GM18498 (cell line): Measurements from ENCODE around the gene FAM156A.
"Not testable (repeated sequence)": the region's sequence is repeated elsewhere in the genome, so short reads cannot be mapped to it uniquely, and the experiment has no call there.

Experiments
- ATAC-seq: cut with Tn5 transposase; IDR thresholded peaks from one replicate; pipeline ENCODE4 v1.9.1; 2021; ENCODE audit warnings: mild to moderate bottlenecking, moderate library complexity; ENCODE audit not compliant: unreplicated experiment

Gene FAM156A

DNA sequence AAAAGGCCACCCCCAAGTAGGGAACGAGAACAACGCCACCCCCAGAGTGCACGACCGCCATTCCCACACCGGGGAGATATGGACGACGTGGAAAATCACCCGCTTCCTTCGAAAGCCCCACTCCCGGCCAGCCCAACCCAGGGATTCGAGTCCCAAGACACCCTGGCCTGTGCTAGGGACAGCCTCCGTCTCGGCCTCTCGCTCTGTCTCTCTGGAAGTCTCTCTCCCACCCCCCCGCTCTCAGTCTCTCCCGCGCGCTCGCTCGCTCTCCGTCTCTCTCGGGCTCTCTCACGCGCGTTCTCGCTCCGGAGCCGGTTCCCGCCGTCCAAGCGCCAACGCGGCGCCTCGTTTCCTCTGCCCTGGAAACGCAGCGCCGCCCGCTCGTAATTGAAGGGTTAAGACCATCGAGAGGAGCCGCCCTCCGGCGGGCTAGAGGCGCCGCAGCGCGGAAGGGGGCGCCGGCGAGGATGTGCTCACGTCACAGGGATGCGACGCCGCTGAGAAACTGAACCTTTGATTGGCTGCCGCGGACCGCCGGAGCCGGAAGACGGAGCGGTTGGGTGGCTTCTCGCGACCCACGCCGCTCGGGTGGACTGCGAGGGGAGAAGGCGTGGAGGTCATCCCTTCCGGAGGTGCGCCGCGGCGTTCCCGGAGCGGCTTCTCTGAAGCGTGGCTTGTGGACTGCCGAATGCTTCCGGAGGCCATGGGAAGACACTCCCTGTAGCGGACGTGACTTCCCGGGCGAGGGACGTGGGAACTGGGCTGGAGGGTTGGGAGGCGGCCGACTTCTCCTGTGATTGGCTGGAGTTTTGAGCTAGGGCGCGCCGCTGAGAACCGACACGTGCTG, at the start of gene FAM156A:
TSS of gene FAM156A (minus strand) at position 406 of the 847 bp plus-strand sequence. CDS start 9,930 bp downstream, outside the sequence.
- peak; percentile 88 for ATAC-seq

DNA sequence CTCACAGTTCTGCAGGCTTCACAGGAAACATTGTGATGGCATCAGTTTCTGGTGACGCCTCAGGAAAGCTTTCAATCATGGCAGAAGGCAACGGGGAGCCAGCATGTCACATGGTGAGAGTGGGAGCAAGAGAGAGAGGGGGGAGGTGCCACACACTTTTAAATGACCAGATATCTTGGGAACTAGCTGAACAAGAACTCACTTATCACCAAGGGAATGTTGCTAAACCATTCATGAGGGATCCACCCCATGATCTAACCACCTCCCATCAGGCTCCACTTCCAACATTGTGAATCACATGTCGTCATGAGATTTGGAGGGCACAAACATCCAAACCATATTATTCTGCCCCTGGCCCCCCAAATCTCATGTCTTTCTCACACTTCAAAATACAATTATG, 47.0 kb upstream of the FAM156A start:
- ATAC-seq = no peak

DNA sequence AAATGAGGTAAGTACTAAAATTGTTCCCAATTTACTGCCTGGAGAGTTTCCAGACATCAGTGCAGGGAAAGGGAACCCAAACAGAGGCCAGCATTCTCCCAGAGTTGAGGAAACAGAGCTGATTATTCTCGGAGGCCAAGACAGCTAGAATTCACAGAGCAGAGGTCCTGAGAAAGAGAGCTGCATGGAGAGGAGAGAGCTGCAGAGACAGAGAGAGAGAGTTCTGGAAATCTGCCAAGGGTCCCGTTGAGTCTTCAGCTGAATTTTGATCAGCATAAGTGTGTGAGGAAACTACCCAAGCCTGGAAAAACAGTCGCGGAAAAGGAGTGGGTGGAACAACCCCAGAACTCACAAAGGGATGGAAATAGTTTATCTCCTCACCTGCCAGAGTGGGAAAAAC, 46.5 kb upstream of the FAM156A start:
- no peak for ATAC-seq

- ATAC-seq = no peak
Observed at GRCh38 chrX:53004038-53004437, 45.7 kb upstream of the FAM156A start.

DNA sequence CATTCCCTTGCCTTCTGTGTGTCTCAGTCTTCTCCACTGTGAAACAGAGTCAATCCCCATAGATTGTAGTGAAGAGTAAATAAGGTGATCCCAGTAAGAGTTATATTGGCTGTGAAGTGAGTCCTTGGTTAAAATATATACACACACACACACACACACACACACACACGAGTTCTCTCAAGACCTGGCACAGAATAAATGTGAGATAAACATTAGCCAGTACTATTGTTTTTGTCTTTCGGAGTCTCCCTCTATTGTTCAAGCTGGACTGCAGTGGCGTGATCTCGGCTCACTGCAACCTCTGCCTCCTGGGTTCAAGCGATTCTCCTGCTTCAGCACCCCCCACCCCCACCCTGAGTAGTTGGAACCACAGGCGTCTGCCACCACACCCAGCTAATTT, 44.8 kb upstream of the FAM156A start:
- no peak for ATAC-seq

DNA sequence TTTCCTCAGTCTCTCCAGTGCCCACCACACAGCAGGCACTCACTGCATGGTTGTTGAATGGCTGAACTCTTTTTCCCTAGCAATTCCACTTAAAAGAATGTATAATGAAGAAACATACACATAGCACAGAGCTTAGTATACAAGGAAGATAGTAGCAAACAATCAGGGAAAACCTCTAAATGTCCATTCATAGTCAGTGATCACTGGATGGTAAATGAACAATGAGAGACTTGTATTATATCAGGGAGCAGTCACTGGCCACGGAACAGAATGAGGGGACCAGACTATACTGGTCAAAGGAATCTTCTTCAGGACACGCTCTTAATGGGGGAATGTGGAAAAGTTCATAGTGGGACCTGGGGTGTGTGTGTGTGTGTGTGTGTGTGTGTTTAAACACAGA, 43.6 kb upstream of the FAM156A start:
- ATAC-seq = no peak

DNA sequence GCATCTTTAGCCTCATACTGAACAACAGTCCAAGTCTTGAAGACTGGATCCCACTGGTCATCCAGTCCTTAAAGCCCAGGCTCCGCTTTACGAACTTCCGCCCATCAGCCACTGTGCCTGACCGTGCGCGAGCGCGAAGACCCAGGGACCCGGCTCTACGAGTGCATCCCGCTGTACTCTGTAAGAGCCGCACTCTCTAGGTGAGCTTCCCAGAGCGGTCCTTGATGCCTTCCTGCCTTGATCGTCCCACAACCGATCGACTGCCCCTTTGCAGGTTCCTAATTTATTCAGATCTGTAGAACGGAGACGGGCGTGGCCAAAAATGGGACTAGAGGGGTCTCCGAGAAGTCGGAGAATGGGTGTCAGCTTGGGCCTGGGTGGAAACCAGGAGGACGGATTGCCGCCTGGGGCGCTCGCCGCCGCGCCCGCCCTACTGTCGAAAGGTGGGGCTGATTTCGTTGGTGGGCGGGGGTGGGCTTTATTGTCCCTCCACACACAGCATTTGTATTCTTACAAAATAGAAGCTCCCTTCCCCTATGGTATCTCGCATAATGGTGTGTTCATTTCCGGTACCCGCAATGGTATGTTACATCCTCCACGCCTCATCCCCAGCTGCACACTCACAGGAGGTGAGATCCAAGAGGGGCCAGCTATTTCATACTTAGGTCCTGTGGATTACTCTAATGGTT, 42.3 kb upstream of the FAM156A start:
- no peak for ATAC-seq

DNA sequence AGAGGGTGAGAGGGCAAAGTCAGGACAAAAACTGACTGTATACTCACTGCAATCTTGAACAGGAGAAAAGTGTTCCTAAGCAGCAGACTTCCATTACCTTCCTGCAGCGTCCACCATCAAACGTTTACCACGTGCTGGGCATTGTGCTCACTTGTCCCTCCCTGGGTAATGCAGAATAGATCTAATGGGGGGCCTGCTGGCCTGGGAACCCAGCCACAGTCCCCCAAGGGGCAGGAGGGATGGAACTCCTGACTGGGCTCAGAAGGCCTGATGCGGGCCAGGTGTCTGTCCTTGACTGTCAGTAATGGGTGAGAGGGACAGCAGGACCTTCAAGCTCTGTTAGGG, 37.6 kb upstream of the FAM156A start:
- ATAC-seq = no peak

GRCh38 chrX:52995135-52995986, 37.0 kb upstream of the FAM156A start:
- peak; percentile 98 for ATAC-seq

DNA sequence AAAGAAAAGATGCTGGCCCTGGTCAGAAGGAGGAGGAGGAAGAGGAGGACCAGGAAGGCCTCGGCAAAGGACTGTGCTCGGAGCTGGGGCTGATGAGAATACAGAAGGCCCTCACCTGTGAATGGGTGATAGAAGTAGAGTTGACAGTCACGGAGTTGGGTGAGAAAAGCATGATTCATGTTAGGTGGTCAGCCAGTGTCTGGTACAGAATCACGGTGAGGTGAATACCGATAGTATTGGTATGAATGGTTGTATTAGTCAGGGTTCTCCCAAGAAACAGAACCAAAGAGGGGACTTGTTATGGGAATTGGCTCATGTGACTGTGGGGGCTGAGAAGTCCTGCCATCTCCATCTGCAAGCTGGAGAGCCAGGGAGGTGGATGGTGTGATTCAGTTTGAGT, 32.5 kb upstream of the FAM156A start:
- ATAC-seq = no peak

DNA sequence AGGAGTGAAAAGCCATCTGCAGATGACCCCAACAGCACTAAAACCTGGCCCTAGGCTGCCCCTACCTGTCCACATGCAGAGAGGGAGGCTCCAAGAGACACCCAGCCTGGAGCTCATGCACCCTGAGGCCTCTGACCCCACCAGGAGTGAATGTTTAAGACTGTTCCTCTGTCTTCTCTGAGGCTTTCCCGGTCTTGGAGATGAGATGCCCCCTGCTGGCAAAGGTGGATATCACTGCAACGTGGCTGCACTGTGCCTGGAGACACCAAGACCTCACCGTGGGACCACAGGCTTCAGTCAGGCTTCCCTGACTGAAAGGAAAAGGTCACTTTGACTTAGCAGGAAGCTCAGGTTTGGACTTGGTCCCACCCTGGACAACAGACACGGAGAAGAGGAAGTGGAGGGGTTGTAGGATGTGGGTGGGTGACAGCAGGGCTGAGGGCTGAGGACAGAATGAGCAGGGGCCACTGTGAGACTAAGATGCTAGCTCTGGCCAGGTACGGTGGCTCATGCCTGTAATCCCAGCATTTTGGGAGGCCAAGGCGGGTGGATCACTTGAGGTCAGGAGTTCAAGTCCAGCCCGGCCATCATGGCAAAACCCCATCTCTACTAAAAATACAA, 31.8 kb upstream of the FAM156A start:
- ATAC-seq = peak; percentile 83

GRCh38 chrX:52988985-52989917, 30.9 kb upstream of the FAM156A start:
- no peak for ATAC-seq

GRCh38 chrX:52983321-52984000, 25.1 kb upstream of the FAM156A start:
- ATAC-seq = no peak

- no peak for ATAC-seq
Observed at GRCh38 chrX:52979993-52980392, 21.7 kb upstream of the FAM156A start.

DNA sequence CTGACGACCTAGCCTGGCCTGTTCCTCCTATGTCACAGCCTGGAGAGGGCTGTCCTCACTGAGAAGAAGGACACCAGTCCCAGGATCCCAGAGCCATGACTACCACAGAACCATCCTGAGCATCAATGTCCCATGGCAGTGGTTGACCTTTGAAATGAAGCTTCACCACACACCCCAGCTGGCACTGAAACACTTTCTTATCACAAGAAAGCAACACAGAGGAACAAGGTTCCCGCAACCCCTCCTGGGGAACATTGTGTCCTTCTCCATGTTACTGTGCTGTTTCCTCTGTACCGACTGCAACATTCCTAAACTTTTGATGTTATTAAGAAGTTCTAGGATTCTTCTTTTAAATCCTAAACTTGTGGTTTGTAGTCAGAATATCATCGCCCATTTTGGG, 21.2 kb upstream of the FAM156A start:
- no peak for ATAC-seq

DNA sequence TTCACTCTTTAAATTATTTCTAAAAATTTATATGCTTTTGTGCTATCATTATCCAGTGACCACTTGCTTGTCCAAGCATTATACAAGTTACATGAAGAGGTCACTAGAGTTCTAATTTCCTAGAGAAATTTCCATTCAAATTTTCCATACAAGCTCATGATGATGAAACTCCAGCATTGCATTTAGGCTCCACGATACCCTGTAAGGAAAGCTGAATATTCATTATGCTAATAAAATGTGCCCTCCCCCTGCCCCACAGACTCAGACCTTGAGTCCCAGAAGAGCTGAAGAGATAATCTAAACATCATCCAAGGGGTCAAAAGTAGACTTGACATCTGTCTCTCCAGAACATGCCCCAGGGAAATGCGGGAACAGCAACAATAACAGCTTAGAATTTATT, 19.6 kb upstream of the FAM156A start:
- no peak for ATAC-seq

GRCh38 chrX:52975576-52975975, 17.3 kb upstream of the FAM156A start:
- not testable (repeated sequence) for ATAC-seq

GRCh38 chrX:52974336-52974992, 16.1 kb upstream of the FAM156A start:
- ATAC-seq = not testable (repeated sequence)

- ATAC-seq = not testable (repeated sequence)
Observed at GRCh38 chrX:52967922-52968321, 9.6 kb upstream of the FAM156A start.
